MM.1S (cell line): ENCODE results near the gene MDFI.

Source experiments
- DNase-seq: peaks from one replicate; pipeline ENCODE4 v3.0.0-alpha.2; 2015
- H2AFZ ChIP-seq: fragments of 300-600 bp; sonication (generic); 2 replicates; pipeline ENCODE4 v1.6.0; 2016; ENCODE audit warnings: antibody characterized with exemption, low read length
- H3F3A ChIP-seq: fragments of 300-600 bp; sonication (generic); 2 replicates; pipeline ENCODE4 v1.6.1; 2016; ENCODE audit warnings: mild to moderate bottlenecking, antibody characterized with exemption, low read length, moderate library complexity, mixed read lengths; ENCODE audit not compliant: insufficient read depth
- H3K27ac ChIP-seq: fragments of 300-600 bp; sonication (generic); 2 replicates; pipeline ENCODE4 v1.5.1; 2016; ENCODE audit warnings: mild to moderate bottlenecking, low read length
- H3K27me3 ChIP-seq: fragments of 300-600 bp; sonication (generic); replicated peaks from 2 replicates; pipeline ENCODE4 v1.6.0; 2016; ENCODE audit warnings: low read length; ENCODE audit not compliant: insufficient read depth
- H3K36me3 ChIP-seq: fragments of 300-600 bp; sonication (generic); replicated peaks from 2 replicates; pipeline ENCODE4 v1.6.1; 2016; ENCODE audit warnings: mild to moderate bottlenecking, low read length, mixed read lengths; ENCODE audit not compliant: insufficient read depth
- H3K4me1 ChIP-seq: fragments of 300-600 bp; sonication (generic); 2 replicates; pipeline ENCODE4 v1.6.1; 2016; ENCODE audit warnings: low read length, mixed read lengths
- H3K4me2 ChIP-seq: fragments of 300-600 bp; sonication (generic); 2 replicates; pipeline ENCODE4 v1.6.0; 2016; ENCODE audit warnings: low read depth, low read length
- H3K4me3 ChIP-seq: fragments of 300-600 bp; sonication (generic); 2 replicates; pipeline ENCODE4 v1.5.1; 2016; ENCODE audit warnings: low read length, mixed read lengths
- H3K79me2 ChIP-seq: fragments of 300-600 bp; sonication (generic); 2 replicates; pipeline ENCODE4 v1.6.1; 2016; ENCODE audit warnings: mixed run types, low read length, mixed read lengths
- H3K9ac ChIP-seq: fragments of 300-600 bp; sonication (generic); 2 replicates; pipeline ENCODE4 v1.6.1; 2016; ENCODE audit warnings: low read length, mixed read lengths
- H3K9me2 ChIP-seq: fragments of 300-600 bp; sonication (generic); replicated peaks from 2 replicates; pipeline ENCODE4 v1.6.1; 2016; ENCODE audit warnings: mild to moderate bottlenecking, low read length, mixed read lengths; ENCODE audit not compliant: insufficient read depth
- H3K9me3 ChIP-seq: fragments of 300-600 bp; sonication (generic); replicated peaks from 2 replicates; pipeline ENCODE4 v1.6.1; 2016; ENCODE audit warnings: mild to moderate bottlenecking, low read length, mixed read lengths; ENCODE audit not compliant: insufficient read depth
- H4K20me1 ChIP-seq: fragments of 300-600 bp; sonication (generic); 2 replicates; pipeline ENCODE4 v1.6.1; 2016; ENCODE audit warnings: mild to moderate bottlenecking, low read length, moderate library complexity, mixed read lengths; ENCODE audit not compliant: insufficient read depth
- EZH2 ChIP-seq: fragments of 300-600 bp; sonication (generic); optimal IDR thresholded peaks from 2 replicates; pipeline ENCODE3; 2017; ENCODE audit warnings: low read depth, mild to moderate bottlenecking, antibody characterized with exemption, low read length, mixed read lengths
- EZH2phosphoT487 ChIP-seq: fragments of 300-600 bp; sonication (generic); IDR thresholded peaks from 2 replicates; pipeline ENCODE4 v1.6.1; 2018; ENCODE audit warnings: antibody characterized with exemption, low read length
- TF ChIP-seq, protein P1 (sequence below): fragments of 300-600 bp; sonication (generic); IDR thresholded peaks from 2 replicates; pipeline ENCODE4 v1.5.1; 2016; ENCODE audit warnings: antibody characterized with exemption, low read length, mixed read lengths

MDFI gene

DNA sequence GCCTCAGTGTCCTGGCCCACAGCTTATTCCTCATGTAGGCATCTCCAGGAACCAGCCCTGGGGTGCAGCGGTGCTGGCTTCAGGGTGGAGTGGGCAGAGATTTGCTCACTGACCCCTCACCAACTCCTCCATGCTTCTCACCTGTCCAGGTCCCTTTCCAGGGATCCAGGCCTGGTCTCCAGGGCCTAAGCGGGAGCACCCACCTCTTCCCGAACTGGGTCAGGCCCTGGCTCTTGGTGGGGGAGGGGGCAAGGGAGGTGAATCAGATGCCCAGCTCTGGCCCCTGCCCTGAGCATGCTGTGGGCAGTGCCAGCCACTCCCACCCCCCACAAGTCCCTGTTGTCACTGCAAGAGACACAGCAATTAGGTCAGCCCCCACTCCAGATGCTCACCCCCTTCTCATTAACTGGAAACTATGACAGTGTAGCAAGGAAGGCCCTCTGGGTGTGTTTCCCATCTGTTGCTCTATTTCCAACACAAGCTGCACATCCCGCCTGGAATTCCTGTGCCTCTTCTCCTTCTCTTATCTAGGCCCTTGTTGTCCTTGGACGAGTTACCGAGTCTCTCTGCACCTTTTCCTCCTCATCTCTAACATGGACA lies 37.0 kb downstream of the MDFI start:
- no peaks in the 10 kb centered on the region for H4K20me1 ChIP-seq
- no peaks in the 10 kb centered on the region for H3K4me1 ChIP-seq
- H3K36me3 ChIP-seq = no peaks in the 10 kb centered on the region
- H2AFZ ChIP-seq = no peak overlapping the region
- H3K9ac ChIP-seq = no peak overlapping the region
- no peaks in the 10 kb centered on the region for H3K79me2 ChIP-seq
- no peaks in the 10 kb centered on the region for H3F3A ChIP-seq
- H3K9me2 ChIP-seq = no peaks in the 10 kb centered on the region
- TF ChIP-seq EZH2phosphoT487 (no peak), EZH2 (no peak)
- TF ChIP-seq, protein P1, sequence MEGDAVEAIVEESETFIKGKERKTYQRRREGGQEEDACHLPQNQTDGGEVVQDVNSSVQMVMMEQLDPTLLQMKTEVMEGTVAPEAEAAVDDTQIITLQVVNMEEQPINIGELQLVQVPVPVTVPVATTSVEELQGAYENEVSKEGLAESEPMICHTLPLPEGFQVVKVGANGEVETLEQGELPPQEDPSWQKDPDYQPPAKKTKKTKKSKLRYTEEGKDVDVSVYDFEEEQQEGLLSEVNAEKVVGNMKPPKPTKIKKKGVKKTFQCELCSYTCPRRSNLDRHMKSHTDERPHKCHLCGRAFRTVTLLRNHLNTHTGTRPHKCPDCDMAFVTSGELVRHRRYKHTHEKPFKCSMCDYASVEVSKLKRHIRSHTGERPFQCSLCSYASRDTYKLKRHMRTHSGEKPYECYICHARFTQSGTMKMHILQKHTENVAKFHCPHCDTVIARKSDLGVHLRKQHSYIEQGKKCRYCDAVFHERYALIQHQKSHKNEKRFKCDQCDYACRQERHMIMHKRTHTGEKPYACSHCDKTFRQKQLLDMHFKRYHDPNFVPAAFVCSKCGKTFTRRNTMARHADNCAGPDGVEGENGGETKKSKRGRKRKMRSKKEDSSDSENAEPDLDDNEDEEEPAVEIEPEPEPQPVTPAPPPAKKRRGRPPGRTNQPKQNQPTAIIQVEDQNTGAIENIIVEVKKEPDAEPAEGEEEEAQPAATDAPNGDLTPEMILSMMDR = no peak
- no peaks in the 10 kb centered on the region for H3K9me3 ChIP-seq
- H3K27ac ChIP-seq = no peak overlapping the region
- H3K4me2 ChIP-seq = no peak overlapping the region
- H3K4me3 ChIP-seq = no peak overlapping the region
- DNase-seq = no peak
- H3K27me3 ChIP-seq = peaks cover 31% of the 10 kb centered on the region

DNA sequence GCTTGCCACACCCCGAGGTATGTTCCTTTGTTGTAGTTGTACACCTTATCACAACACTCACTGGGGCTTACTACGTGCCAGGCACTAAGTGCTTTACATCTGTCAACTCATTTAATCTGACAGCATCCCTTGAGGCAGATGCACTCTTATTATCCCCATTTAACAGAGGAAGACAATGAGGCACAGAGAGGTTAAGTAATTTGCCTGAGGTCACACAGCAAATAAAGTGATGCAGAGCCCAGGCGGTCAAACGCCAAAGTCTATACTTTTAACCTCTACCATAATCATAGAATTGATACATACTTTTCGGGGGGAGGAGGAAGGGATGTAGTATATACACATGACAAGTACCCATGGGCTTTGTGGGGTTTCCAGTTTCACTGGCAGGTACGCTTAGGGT lies 37.7 kb downstream of the MDFI start:
- H3K4me2 ChIP-seq = no peak overlapping the region
- no peaks in the 10 kb centered on the region for H3K4me1 ChIP-seq
- DNase-seq = no peak
- H4K20me1 ChIP-seq = no peaks in the 10 kb centered on the region
- H3K9me2 ChIP-seq = no peaks in the 10 kb centered on the region
- no peaks in the 10 kb centered on the region for H3K9me3 ChIP-seq
- no peaks in the 10 kb centered on the region for H3K36me3 ChIP-seq
- no peaks in the 10 kb centered on the region for H3K79me2 ChIP-seq
- H3K27ac ChIP-seq = no peak overlapping the region
- H2AFZ ChIP-seq = no peak overlapping the region
- H3F3A ChIP-seq = no peaks in the 10 kb centered on the region
- no peak overlapping the region for H3K9ac ChIP-seq
- TF ChIP-seq EZH2 = no peak
- TF ChIP-seq EZH2phosphoT487 = no peak
- TF ChIP-seq, protein P1 = no peak
- no peak overlapping the region for H3K4me3 ChIP-seq
- peaks cover 24% of the 10 kb centered on the region for H3K27me3 ChIP-seq

DNA sequence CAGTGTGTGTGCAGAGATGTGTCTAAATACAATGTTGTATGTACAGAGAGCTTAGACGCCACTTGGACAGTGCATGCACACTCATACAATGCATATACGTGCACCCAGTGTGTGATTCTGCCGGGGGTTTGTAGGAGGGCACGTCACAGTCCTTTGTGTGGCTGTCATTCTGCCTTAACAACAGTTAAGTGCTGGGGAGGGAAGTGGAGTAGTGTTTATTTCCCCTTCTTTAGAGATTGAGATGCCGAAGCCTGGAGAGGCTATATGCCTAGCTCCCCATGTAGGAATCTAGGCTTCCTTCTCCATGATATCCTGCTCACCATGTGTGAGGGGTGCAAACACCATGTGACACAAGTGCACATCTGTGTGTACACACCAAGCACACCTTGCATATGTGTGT lies 38.2 kb downstream of the MDFI start:
- H2AFZ ChIP-seq = no peak overlapping the region
- TF ChIP-seq EZH2phosphoT487 (no peak), EZH2 (no peak)
- H3F3A ChIP-seq = no peaks in the 10 kb centered on the region
- H3K9ac ChIP-seq = no peak overlapping the region
- no peak for DNase-seq
- no peaks in the 10 kb centered on the region for H3K79me2 ChIP-seq
- H3K4me3 ChIP-seq = no peak overlapping the region
- H3K36me3 ChIP-seq = no peaks in the 10 kb centered on the region
- no peaks in the 10 kb centered on the region for H3K9me3 ChIP-seq
- H3K4me1 ChIP-seq = no peaks in the 10 kb centered on the region
- no peak overlapping the region for H3K27ac ChIP-seq
- H3K9me2 ChIP-seq = no peaks in the 10 kb centered on the region
- H3K4me2 ChIP-seq = no peak overlapping the region
- no peaks in the 10 kb centered on the region for H4K20me1 ChIP-seq
- H3K27me3 ChIP-seq = peaks cover 20% of the 10 kb centered on the region

DNA sequence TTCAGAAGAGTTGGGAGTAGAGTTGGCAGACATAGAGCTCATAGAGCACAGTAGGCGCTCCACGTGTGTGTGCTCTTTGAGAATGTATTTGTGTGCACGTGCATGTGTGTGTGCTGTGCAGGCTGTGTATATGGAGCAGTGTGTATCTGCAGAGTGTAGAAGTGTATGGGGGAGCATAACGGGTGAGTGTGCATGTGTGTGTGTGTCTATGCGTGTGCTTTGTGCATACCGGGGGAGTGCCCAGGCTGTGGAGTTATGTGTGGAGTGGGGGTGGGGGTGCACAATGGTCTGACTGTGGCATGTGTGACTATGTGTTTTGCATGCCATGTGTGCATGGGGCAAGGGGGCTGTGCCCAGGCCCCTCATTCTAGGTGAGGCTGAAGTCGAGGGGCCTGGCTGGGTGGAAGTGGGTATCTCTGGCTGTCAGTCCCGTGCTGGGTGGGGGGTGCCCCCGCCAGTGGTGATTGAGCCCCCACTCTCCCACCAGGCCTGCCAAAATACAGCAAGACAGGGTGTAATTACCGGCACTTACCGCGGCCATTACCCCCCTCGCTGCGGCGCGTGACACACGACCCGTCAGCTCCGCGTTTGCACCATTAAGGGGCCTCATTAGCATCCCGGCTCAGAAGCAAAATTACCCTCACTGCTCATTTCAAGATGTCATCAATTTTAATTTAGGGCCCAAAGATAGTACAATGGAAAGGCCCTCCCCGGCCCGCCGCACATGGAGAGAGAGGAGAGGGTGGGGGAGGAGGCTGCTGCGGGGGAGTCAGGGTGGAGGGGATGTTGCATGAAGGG lies 39.1 kb downstream of the MDFI start:
- no peaks in the 10 kb centered on the region for H3K9me2 ChIP-seq
- TF ChIP-seq EZH2 = no peak
- TF ChIP-seq EZH2phosphoT487 = no peak
- TF ChIP-seq, protein P1 = no peak
- H3F3A ChIP-seq = no peaks in the 10 kb centered on the region
- no peak overlapping the region for H3K4me3 ChIP-seq
- H3K27me3 ChIP-seq = peaks cover 11% of the 10 kb centered on the region
- DNase-seq = no peak
- no peak overlapping the region for H3K9ac ChIP-seq
- no peaks in the 10 kb centered on the region for H4K20me1 ChIP-seq
- no peaks in the 10 kb centered on the region for H3K79me2 ChIP-seq
- no peaks in the 10 kb centered on the region for H3K9me3 ChIP-seq
- no peaks in the 10 kb centered on the region for H3K36me3 ChIP-seq
- H3K27ac ChIP-seq = no peak overlapping the region
- no peak overlapping the region for H2AFZ ChIP-seq
- H3K4me2 ChIP-seq = no peak overlapping the region
- H3K4me1 ChIP-seq = no peaks in the 10 kb centered on the region
